GM19240 (cell line): ENCODE measurements around the gene CYP8B1.
A peak's percentile ranks its signal among the peaks of the same experiment; 100 is the strongest.
"Not testable (repeated sequence)": the region's sequence is repeated elsewhere in the genome, so short reads cannot be mapped to it uniquely, and the experiment has no call there.

Source experiments
- DNase-seq: peaks from one replicate; pipeline ENCODE4 v3.0.0; 2011; ENCODE audit warnings: low spot score; ENCODE audit not compliant: insufficient read length

Gene CYP8B1

GRCh38 chr3:42886294-42886822, 10.7 kb upstream of the CYP8B1 start:
- no peak for DNase-seq

- no peak for DNase-seq
Measured at GRCh38 chr3:42884324-42884723, 8.6 kb upstream of the CYP8B1 start.

- DNase-seq: not testable (repeated sequence)
Measured at GRCh38 chr3:42883251-42883930, 7.7 kb upstream of the CYP8B1 start.

- peak; percentile 89 for DNase-seq
Measured at GRCh38 chr3:42880601-42881451, 5.1 kb upstream of the CYP8B1 start.

GRCh38 chr3:42880183-42880582, 4.5 kb upstream of the CYP8B1 start:
- DNase-seq: no peak

GRCh38 chr3:42877881-42878280, 2.2 kb upstream of the CYP8B1 start:
- no peak for DNase-seq

GRCh38 chr3:42876940-42877720, 1.5 kb upstream of the CYP8B1 start:
- no peak for DNase-seq

GRCh38 chr3:42876401-42876800, 722 bp upstream of the CYP8B1 start:
- no peak for DNase-seq

GRCh38 chr3:42874749-42875148, 930 bp downstream of the CYP8B1 start:
- no peak for DNase-seq

GRCh38 chr3:42873221-42873982, 2.3 kb downstream of the CYP8B1 start:
- DNase-seq: no peak

GRCh38 chr3:42872718-42873117, 3.0 kb downstream of the CYP8B1 start:
- no peak for DNase-seq

GRCh38 chr3:42871592-42872196, 4.0 kb downstream of the CYP8B1 start:
- no peak for DNase-seq

GRCh38 chr3:42868841-42869240, 6.8 kb downstream of the CYP8B1 start:
- no peak for DNase-seq

GRCh38 chr3:42867138-42867537, 8.5 kb downstream of the CYP8B1 start:
- DNase-seq: no peak

GRCh38 chr3:42865256-42865655, 10.4 kb downstream of the CYP8B1 start:
- no peak for DNase-seq

- DNase-seq: no peak
Measured at GRCh38 chr3:42864321-42864950, 11.2 kb downstream of the CYP8B1 start.

GRCh38 chr3:42856544-42856943, 19.1 kb downstream of the CYP8B1 start:
- no peak for DNase-seq

- DNase-seq: no peak
Measured at GRCh38 chr3:42855547-42856380, 19.9 kb downstream of the CYP8B1 start.

- no peak for DNase-seq
Measured at GRCh38 chr3:42855219-42855546, 20.5 kb downstream of the CYP8B1 start.
